WERI-Rb-1 (cell line): ENCODE results near the gene DACH1.

ENCODE experiments used
- DNase-seq: peaks from one replicate; pipeline ENCODE4 v3.0.0-alpha.2; 2020
- H3K27ac ChIP-seq: fragments of 250-450 bp; sonication (Bioruptor Pico); 2 replicates; pipeline ENCODE4 v1.5.1; 2020; ENCODE audit warnings: mild to moderate bottlenecking, moderate library complexity
- H3K27me3 ChIP-seq: fragments of 250-450 bp; sonication (Bioruptor Pico); 2 replicates; pipeline ENCODE4 v1.5.1; 2021; ENCODE audit warnings: mild to moderate bottlenecking, low read depth, moderate library complexity; ENCODE audit not compliant: insufficient read depth, severe bottlenecking
- H3K36me3 ChIP-seq: fragments of 250-450 bp; sonication (Bioruptor Pico); 2 replicates; pipeline ENCODE4 v1.5.1; 2020; ENCODE audit warnings: mild to moderate bottlenecking, moderate library complexity
- H3K4me3 ChIP-seq: 2 replicates; pipeline ENCODE4 v1.5.1; 2011; ENCODE audit warnings: low read depth, mild to moderate bottlenecking, control low read depth, low read length
- H3K9me3 ChIP-seq: fragments of 250-450 bp; sonication (Bioruptor Pico); 2 replicates; pipeline ENCODE4 v1.5.1; 2021; ENCODE audit warnings: mild to moderate bottlenecking, moderate library complexity; ENCODE audit not compliant: severe bottlenecking
- TF ChIP-seq, protein P1 (sequence below): IDR thresholded peaks from 2 replicates; pipeline ENCODE4 v1.5.1; 2011; ENCODE audit warnings: low read depth, mild to moderate bottlenecking, control low read depth, inconsistent platforms, low read length

Gene DACH1

DNA sequence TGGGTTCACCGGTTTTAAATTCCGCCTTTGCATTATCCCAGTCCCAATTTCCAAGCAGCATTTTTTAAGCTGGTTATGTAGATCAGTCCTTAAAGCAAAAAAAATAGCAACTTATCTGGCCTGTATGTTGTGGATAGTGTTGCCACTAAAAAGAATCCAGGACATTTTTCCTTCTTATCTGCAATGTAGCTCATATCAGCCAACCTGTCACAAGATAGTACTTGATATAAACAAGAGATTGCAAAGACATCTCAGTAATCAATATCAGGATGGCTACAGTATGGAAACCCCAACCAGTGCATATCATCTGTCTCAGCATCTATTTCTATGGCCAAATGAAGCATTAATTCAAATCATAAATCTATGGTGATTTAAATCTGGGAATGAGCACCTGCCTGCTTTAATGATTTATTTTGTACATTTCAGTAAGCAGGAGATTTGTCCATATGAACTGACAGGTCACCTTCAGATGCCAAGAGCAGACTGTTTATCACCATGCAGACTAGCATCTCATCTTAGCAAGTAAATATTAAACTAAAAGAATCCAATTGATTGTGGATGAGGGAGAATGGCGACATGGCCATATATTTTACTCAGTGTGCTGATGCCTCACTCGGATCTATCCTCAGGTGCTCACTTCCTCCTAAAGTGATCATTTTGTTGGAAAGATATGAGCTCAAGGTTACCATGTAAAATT lies 240.4 kb downstream of the DACH1 start:
- Histone ChIP-seq H3K27me3 (no peaks in the 10 kb centered on the region), H3K9me3 (no peaks in the 10 kb centered on the region), H3K27ac (no peak overlapping the region), H3K4me3 (no peak overlapping the region), H3K36me3 (no peaks in the 10 kb centered on the region)
- DNase-seq, result no peak
- TF ChIP-seq, protein P1, sequence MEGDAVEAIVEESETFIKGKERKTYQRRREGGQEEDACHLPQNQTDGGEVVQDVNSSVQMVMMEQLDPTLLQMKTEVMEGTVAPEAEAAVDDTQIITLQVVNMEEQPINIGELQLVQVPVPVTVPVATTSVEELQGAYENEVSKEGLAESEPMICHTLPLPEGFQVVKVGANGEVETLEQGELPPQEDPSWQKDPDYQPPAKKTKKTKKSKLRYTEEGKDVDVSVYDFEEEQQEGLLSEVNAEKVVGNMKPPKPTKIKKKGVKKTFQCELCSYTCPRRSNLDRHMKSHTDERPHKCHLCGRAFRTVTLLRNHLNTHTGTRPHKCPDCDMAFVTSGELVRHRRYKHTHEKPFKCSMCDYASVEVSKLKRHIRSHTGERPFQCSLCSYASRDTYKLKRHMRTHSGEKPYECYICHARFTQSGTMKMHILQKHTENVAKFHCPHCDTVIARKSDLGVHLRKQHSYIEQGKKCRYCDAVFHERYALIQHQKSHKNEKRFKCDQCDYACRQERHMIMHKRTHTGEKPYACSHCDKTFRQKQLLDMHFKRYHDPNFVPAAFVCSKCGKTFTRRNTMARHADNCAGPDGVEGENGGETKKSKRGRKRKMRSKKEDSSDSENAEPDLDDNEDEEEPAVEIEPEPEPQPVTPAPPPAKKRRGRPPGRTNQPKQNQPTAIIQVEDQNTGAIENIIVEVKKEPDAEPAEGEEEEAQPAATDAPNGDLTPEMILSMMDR, result no peak

DNA sequence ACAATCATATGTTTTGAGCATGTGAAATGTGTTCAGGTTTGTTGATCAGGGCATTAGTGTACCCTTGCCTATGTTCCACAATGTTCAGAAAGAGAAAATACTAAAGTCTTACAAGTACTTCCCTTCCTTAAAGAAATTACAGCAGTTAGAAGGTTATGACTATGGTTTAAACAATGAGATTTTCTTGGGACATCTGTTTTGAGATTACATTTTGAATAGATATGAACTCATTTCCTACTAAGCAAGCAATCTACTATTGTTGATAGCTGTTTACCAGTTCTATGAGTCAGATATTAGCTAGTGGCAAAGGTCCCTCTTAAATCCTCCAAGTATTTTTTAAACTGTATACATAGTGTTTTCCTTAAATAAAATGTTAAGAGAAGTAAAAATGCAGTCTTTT lies 241.3 kb downstream of the DACH1 start:
- no peaks in the 10 kb centered on the region for H3K27me3 ChIP-seq
- no peaks in the 10 kb centered on the region for H3K36me3 ChIP-seq
- TF ChIP-seq, protein P1, result no peak
- H3K27ac ChIP-seq, result no peak overlapping the region
- H3K9me3 ChIP-seq, result no peaks in the 10 kb centered on the region
- DNase-seq, result no peak
- no peak overlapping the region for H3K4me3 ChIP-seq

DNA sequence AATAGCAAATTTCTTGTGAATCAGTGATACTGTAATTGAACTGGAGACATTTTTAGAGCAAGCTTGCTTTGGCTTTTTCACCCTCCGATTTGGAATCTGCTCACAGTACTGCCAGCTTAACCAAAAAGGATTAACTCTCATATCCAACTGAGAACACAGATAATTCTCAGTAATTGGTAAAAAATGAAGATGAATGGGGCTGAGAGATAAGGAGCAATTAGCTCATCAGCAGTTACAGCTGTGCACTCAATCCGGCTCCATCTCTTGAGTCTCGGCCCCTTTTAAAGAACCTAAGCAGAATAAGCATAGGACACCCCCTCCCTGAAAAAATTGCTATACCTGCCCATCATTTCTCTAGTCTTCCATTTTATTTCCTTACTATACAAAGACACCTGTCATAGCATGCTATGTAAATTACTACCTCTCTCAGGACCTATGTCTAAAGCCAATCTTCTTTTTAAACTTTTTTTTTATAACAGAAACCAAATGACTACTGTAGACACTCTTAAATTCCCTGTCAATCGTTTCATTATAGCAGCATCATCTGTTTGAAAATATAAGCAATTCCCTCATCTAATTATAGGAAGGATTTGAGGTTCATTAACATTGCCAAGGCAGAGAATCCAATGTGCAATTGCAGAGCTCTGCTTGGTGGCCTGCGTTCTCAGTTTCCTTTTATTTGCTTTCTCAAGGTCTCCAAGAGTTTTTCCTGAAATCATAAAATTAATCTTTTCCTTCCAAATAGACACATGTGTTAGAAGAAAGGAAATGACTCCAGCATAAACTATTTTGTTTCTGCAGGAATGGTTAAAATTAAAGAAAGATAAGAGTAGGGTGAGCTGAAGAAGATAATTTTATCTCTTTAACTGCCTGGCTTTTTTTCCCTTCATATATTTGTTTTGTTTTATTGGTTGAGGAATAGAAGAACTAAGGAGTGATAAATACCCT lies 242.1 kb downstream of the DACH1 start:
- DNase-seq, result peak; percentile 32
- TF ChIP-seq, protein P1, result no peak
- no peaks in the 10 kb centered on the region for H3K9me3 ChIP-seq
- no peaks in the 10 kb centered on the region for H3K27me3 ChIP-seq
- H3K4me3 ChIP-seq, result no peak overlapping the region
- H3K27ac ChIP-seq, result no peak overlapping the region
- no peaks in the 10 kb centered on the region for H3K36me3 ChIP-seq

DNA sequence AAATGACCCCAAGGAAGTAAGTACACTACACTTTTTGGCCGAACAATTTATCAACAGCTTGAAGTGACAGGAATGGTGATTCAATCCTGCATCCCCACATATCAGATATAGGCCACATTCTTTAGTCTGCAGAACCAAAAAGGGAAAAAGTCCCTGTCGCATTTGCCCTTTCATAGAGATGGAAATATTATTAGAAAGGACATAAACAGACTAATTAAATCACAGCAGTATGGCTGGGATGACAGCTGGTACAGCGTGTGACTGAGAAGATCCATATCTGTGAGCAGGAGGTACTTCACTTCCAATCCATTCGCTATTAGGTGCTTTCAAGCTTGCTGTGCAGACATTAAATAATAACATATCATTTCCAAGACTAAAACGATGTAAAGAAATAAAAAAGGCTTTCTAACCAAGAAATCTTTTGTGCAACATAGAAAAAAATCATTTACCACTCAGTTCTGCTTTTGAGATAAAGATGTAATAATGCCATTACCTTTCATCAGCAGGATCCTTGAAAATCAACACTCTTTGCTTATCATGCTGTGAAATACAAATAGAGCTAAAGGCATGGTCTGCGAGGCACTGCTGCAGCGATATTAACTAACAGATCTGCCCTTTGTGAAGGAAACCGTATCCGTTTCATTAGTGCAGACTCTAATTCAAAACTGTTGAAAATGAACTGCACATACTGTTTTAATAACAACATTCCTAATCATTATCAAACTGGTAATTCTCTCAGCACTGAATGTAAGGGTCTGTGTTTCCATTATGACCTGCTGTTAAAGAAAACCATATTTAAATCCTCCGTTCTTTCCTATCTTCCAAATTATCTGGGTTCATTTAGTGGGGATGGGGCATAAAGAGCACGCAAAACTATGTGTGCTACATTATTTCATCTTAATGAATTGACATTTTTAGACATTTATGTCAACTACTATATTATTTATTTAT lies 245.6 kb downstream of the DACH1 start:
- Histone ChIP-seq H3K9me3 (no peaks in the 10 kb centered on the region), H3K4me3 (no peak overlapping the region), H3K36me3 (no peaks in the 10 kb centered on the region), H3K27ac (no peak overlapping the region), H3K27me3 (no peaks in the 10 kb centered on the region)
- DNase-seq, result no peak
- TF ChIP-seq, protein P1, result no peak

DNA sequence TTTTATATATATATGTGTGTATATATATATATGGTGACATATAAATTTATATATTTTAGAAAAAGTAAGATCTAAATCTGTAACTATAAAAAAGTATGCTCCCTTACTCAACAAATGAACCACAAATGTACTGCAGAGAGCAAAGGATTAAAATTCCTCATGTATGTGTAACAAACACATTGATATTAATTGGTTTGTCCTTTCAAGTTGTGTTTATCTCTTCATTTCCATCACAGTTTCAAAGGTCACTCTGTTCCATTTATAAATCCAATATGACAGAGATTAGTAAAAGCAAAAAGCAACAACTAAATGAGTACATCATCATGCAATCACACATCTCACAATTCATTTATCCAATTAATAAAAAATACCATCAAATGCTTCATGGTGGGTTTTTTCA lies 247.9 kb downstream of the DACH1 start:
- no peaks in the 10 kb centered on the region for H3K9me3 ChIP-seq
- no peaks in the 10 kb centered on the region for H3K27me3 ChIP-seq
- no peak for DNase-seq
- H3K4me3 ChIP-seq, result no peak overlapping the region
- TF ChIP-seq, protein P1, result no peak
- no peaks in the 10 kb centered on the region for H3K36me3 ChIP-seq
- no peak overlapping the region for H3K27ac ChIP-seq
